ENCODE measurements around the gene TAS2R16. TPM values are rescaled to one million over a fixed set of nuclear protein-coding genes. Genes with fewer than 3 reads are reported as not detected.

The TAS2R16 gene
- total and polyA plus RNA-seq, 8 donors: not detected

- Histone ChIP-seq H3K36me3 (no peaks in the 10 kb centered on the region), H3K27ac (no peak overlapping the region), H3K9me3 (peaks cover 0 to 12% of the 10 kb centered on the region in 2 donors), H3K4me3 (no peak overlapping the region), H3K27me3 (no peaks in the 10 kb centered on the region), H3K4me1 (no peaks in the 10 kb centered on the region)
- no peak for TF ChIP-seq CTCF (IDR thresholded peaks at IDR 0.05)
- no peak for DNase-seq
- intact Hi-C loops (cut with DNase I): no loop called here
- ATAC-seq: no peak
These were observed 35.1 kb upstream of the TAS2R16 start for GRCh38 chr7:123030631-123031030.

- H3K4me3 ChIP-seq: no peak overlapping the region
- no peaks in the 10 kb centered on the region for H3K4me1 ChIP-seq
- DNase-seq: no peak
- H3K9me3 ChIP-seq: peaks cover 0 to 12% of the 10 kb centered on the region in 2 donors
- no peak for ATAC-seq
- intact Hi-C loops (cut with DNase I): no loop called here
- H3K27ac ChIP-seq: no peak overlapping the region
- no peaks in the 10 kb centered on the region for H3K27me3 ChIP-seq
- no peaks in the 10 kb centered on the region for H3K36me3 ChIP-seq
- no peak for TF ChIP-seq CTCF (IDR thresholded peaks at IDR 0.05)
These were observed 32.8 kb upstream of the TAS2R16 start for GRCh38 chr7:123028339-123028738.

GRCh38 chr7:123026251-123026650 is 30.8 kb upstream of the TAS2R16 start:
- TF ChIP-seq CTCF (IDR thresholded peaks at IDR 0.05): no peak
- no peaks in the 10 kb centered on the region for H3K27me3 ChIP-seq
- no peak overlapping the region for H3K4me3 ChIP-seq
- DNase-seq: no peak
- intact Hi-C loops (cut with DNase I): no loop called here
- H3K9me3 ChIP-seq: peaks cover 0 to 10% of the 10 kb centered on the region in 2 donors
- no peak for ATAC-seq
- no peak overlapping the region for H3K27ac ChIP-seq
- H3K36me3 ChIP-seq: no peaks in the 10 kb centered on the region
- H3K4me1 ChIP-seq: no peaks in the 10 kb centered on the region

GRCh38 chr7:123024989-123025758 is 29.7 kb upstream of the TAS2R16 start:
- no peak for TF ChIP-seq CTCF (IDR thresholded peaks at IDR 0.05)
- Histone ChIP-seq H3K27me3 (no peaks in the 10 kb centered on the region), H3K9me3 (peaks cover 0 to 14% of the 10 kb centered on the region in 2 donors), H3K27ac (no peak overlapping the region), H3K36me3 (no peaks in the 10 kb centered on the region), H3K4me3 (no peak overlapping the region), H3K4me1 (no peaks in the 10 kb centered on the region)
- intact Hi-C loops (cut with DNase I): no loop called here
- ATAC-seq (no peak), DNase-seq (no peak)

- no peaks in the 10 kb centered on the region for H3K36me3 ChIP-seq
- H3K27me3 ChIP-seq: no peaks in the 10 kb centered on the region
- intact Hi-C loops (cut with DNase I): no loop called here
- TF ChIP-seq CTCF (IDR thresholded peaks at IDR 0.05): no peak
- no peak for ATAC-seq
- H3K27ac ChIP-seq: no peak overlapping the region
- H3K4me3 ChIP-seq: no peak overlapping the region
- H3K4me1 ChIP-seq: no peaks in the 10 kb centered on the region
- peaks cover 0 to 14% of the 10 kb centered on the region in 2 donors for H3K9me3 ChIP-seq
- no peak for DNase-seq
These were observed 27.6 kb upstream of the TAS2R16 start for GRCh38 chr7:123023126-123023525.

Data from left lung (tissue), 10 donors.